BLaER1 treated with 17β-estradiol and CSF1 and Interleukin-3, amounts not matched to agents 10 nM and 100 nM (cell line): ENCODE data around the gene NEBL.

Experiments
- H3K27ac ChIP-seq, 11 experiments: shearing (Covaris generic); formaldehyde crosslinking; 2 replicates each; pipeline ENCODE4 v1.8.1; 2022
- H3K27me3 ChIP-seq, 11 experiments: shearing (Covaris generic); formaldehyde crosslinking; 2 replicates each; pipeline ENCODE4 v1.8.1; 2022
- H3K36me3 ChIP-seq, 11 experiments: shearing (Covaris generic); formaldehyde crosslinking; 2 replicates each; pipeline ENCODE4 v1.8.1; 2022
- H3K4me1 ChIP-seq, 10 experiments: shearing (Covaris generic); formaldehyde crosslinking; 2 replicates each; pipeline ENCODE4 v1.8.1; 2022
- H3K4me2 ChIP-seq, 11 experiments: shearing (Covaris generic); formaldehyde crosslinking; 2 replicates each; pipeline ENCODE4 v1.8.1; 2022
- H3K4me3 ChIP-seq, 10 experiments: shearing (Covaris generic); formaldehyde crosslinking; 2 replicates each; pipeline ENCODE4 v1.8.1; 2022
- H3K9ac ChIP-seq, 11 experiments: shearing (Covaris generic); formaldehyde crosslinking; 2 replicates each; pipeline ENCODE4 v1.8.1; 2022
- H3K9me3 ChIP-seq, 11 experiments: shearing (Covaris generic); formaldehyde crosslinking; replicated peaks in 1 of 11; 2 replicates each; pipeline ENCODE4 v1.8.1; 2022
- H4K20me1 ChIP-seq, 11 experiments: shearing (Covaris generic); formaldehyde crosslinking; 2 replicates each; pipeline ENCODE4 v1.8.1; 2022
- Cebpa-rat ChIP-seq, 11 experiments: shearing (Covaris generic); IDR thresholded peaks; 2 replicates each; pipeline ENCODE4 v1.8.1; 2022

The NEBL gene

DNA sequence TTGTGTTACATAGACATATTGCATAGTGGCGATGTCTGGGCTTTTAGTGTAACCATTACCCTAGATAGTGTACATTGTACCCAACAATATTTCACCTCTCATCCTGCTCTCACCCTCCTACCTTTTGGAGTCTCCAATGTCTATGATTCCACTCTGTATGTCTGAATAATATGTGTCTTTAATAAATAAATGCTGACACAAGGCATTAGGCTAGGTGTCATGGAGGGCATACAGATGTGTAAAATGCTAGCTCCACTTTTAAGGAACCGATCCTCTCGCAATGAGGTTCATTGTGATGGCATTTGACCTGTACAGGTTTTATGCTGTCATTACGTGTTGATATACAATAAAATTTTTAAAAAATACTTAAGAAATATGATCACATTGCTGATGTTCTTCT, 74.3 kb downstream of the NEBL start:
- H3K9me3 ChIP-seq = no peaks in the 10 kb centered on the region
- TF ChIP-seq Cebpa-rat (IDR thresholded peaks at IDR 0.05) = no peak
- no peaks in the 10 kb centered on the region for H3K36me3 ChIP-seq
- no peaks in the 10 kb centered on the region for H3K4me1 ChIP-seq
- H3K4me2 ChIP-seq = no peak overlapping the region
- no peak overlapping the region for H3K4me3 ChIP-seq
- no peak overlapping the region for H3K9ac ChIP-seq
- no peak overlapping the region for H3K27ac ChIP-seq
- H3K27me3 ChIP-seq = no peaks in the 10 kb centered on the region
- no peaks in the 10 kb centered on the region for H4K20me1 ChIP-seq

- Histone ChIP-seq H3K4me2 (no peak overlapping the region), H4K20me1 (no peaks in the 10 kb centered on the region), H3K9me3 (no peaks in the 10 kb centered on the region), H3K4me3 (no peak overlapping the region), H3K27me3 (no peaks in the 10 kb centered on the region), H3K36me3 (no peaks in the 10 kb centered on the region), H3K9ac (no peak overlapping the region), H3K4me1 (no peaks in the 10 kb centered on the region), H3K27ac (no peak overlapping the region)
- TF ChIP-seq Cebpa-rat (IDR thresholded peaks at IDR 0.05) = no peak
Measured at GRCh38 chr10:20817646-20818045, 79.5 kb downstream of the NEBL start.

GRCh38 chr10:20817116-20817515, 80.0 kb downstream of the NEBL start:
- no peaks in the 10 kb centered on the region for H3K4me1 ChIP-seq
- H3K9me3 ChIP-seq = no peaks in the 10 kb centered on the region
- H3K27me3 ChIP-seq = no peaks in the 10 kb centered on the region
- H4K20me1 ChIP-seq = no peaks in the 10 kb centered on the region
- no peak overlapping the region for H3K27ac ChIP-seq
- H3K4me3 ChIP-seq = no peak overlapping the region
- H3K4me2 ChIP-seq = no peak overlapping the region
- H3K9ac ChIP-seq = no peak overlapping the region
- no peak for TF ChIP-seq Cebpa-rat (IDR thresholded peaks at IDR 0.05)
- H3K36me3 ChIP-seq = no peaks in the 10 kb centered on the region

GRCh38 chr10:20814116-20814515, 83.0 kb downstream of the NEBL start:
- Histone ChIP-seq H3K36me3 (no peaks in the 10 kb centered on the region), H3K9me3 (no peaks in the 10 kb centered on the region), H4K20me1 (no peaks in the 10 kb centered on the region), H3K4me2 (no peak overlapping the region), H3K27ac (no peak overlapping the region), H3K4me3 (no peak overlapping the region), H3K4me1 (no peaks in the 10 kb centered on the region), H3K9ac (no peak overlapping the region), H3K27me3 (no peaks in the 10 kb centered on the region)
- no peak for TF ChIP-seq Cebpa-rat (IDR thresholded peaks at IDR 0.05)

GRCh38 chr10:20811131-20811530, 86.0 kb downstream of the NEBL start:
- Histone ChIP-seq H3K36me3 (no peaks in the 10 kb centered on the region), H3K9me3 (no peaks in the 10 kb centered on the region), H3K4me3 (no peak overlapping the region), H3K4me2 (no peak overlapping the region), H4K20me1 (no peaks in the 10 kb centered on the region), H3K27me3 (no peaks in the 10 kb centered on the region), H3K27ac (no peak overlapping the region), H3K4me1 (no peaks in the 10 kb centered on the region), H3K9ac (no peak overlapping the region)
- TF ChIP-seq Cebpa-rat (IDR thresholded peaks at IDR 0.05) = no peak

DNA sequence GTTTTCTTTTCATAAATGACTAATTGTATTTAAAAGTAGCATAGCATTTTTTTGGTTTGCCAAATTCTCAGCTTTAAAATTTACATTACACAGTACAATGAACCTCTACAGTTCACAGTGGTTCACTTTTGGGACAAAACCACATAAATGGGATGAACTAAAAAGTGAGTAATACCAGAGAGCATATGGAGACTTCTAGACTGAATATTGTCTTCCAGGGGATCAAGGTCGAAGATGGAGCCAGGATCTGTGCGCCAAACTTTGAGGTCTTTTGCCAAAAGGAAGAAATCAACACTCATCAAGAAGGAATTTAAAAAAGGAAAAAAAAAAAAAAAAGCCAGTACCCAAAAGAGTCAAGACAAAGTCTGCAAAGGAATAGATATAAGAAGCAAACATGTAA, 87.5 kb downstream of the NEBL start:
- Histone ChIP-seq H3K27me3 (no peaks in the 10 kb centered on the region), H3K36me3 (no peaks in the 10 kb centered on the region), H3K4me3 (no peak overlapping the region), H3K4me2 (no peak overlapping the region), H3K9me3 (no peaks in the 10 kb centered on the region), H3K27ac (no peak overlapping the region), H4K20me1 (no peaks in the 10 kb centered on the region), H3K4me1 (no peaks in the 10 kb centered on the region), H3K9ac (no peak overlapping the region)
- TF ChIP-seq Cebpa-rat (IDR thresholded peaks at IDR 0.05) = no peak

GRCh38 chr10:20806487-20806886, 90.6 kb downstream of the NEBL start:
- no peaks in the 10 kb centered on the region for H3K27me3 ChIP-seq
- H3K4me2 ChIP-seq = no peak overlapping the region
- no peaks in the 10 kb centered on the region for H3K4me1 ChIP-seq
- TF ChIP-seq Cebpa-rat (IDR thresholded peaks at IDR 0.05) = no peak
- H3K9me3 ChIP-seq = no peaks in the 10 kb centered on the region
- H3K9ac ChIP-seq = no peak overlapping the region
- no peak overlapping the region for H3K27ac ChIP-seq
- no peak overlapping the region for H3K4me3 ChIP-seq
- H3K36me3 ChIP-seq = no peaks in the 10 kb centered on the region
- no peaks in the 10 kb centered on the region for H4K20me1 ChIP-seq

DNA sequence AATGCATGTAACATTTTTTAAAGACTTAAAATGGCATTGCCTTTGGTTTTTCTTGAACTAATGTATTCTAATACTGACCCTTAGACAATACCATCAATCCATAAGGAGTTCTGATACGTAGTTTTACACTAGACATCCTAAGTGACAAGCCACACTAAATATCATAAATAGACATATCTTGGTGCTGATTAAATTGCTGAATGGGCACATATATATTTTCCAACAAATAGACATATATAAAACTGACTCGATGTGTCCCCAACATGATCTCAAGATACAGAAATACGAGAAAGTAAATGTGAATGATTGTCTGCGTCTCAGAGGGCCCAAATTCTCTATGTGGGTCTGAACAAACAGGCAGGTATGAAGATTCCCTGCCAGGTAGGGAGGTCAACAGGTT, 99.8 kb downstream of the NEBL start:
- no peaks in the 10 kb centered on the region for H3K27me3 ChIP-seq
- no peaks in the 10 kb centered on the region for H3K36me3 ChIP-seq
- H3K4me1 ChIP-seq = no peaks in the 10 kb centered on the region
- H3K9me3 ChIP-seq = no peaks in the 10 kb centered on the region
- no peak overlapping the region for H3K27ac ChIP-seq
- H3K4me2 ChIP-seq = no peak overlapping the region
- TF ChIP-seq Cebpa-rat (IDR thresholded peaks at IDR 0.05) = no peak
- no peak overlapping the region for H3K4me3 ChIP-seq
- no peaks in the 10 kb centered on the region for H4K20me1 ChIP-seq
- no peak overlapping the region for H3K9ac ChIP-seq

DNA sequence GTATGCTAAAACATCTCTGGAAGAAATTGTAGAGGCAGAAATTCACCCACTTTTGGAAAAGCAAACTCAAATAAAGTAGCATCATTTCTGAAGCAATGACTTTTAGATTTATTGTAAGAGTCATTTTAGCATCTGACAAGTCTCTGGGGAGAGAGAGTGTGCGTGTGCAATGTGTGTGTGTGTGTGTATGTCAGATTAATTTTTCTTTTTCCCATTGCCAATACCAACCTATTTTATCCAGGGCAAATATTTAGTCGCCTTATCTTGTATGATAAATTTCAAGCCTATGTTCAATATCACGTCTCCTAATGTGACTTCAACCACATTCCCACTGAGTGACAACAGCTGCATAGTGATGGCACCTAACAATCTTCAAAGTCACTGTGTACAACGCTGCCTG, 101.7 kb downstream of the NEBL start:
- H3K9ac ChIP-seq = no peak overlapping the region
- H3K27me3 ChIP-seq = no peaks in the 10 kb centered on the region
- no peak overlapping the region for H3K27ac ChIP-seq
- no peak for TF ChIP-seq Cebpa-rat (IDR thresholded peaks at IDR 0.05)
- H3K4me2 ChIP-seq = no peak overlapping the region
- no peaks in the 10 kb centered on the region for H4K20me1 ChIP-seq
- H3K36me3 ChIP-seq = no peaks in the 10 kb centered on the region
- H3K9me3 ChIP-seq = no peaks in the 10 kb centered on the region
- H3K4me1 ChIP-seq = 0 out of 20 replicates have a peak, but pooled peaks cover 0 to 5% (median 0%) of the 10 kb centered on the region in 10 experiments
- no peak overlapping the region for H3K4me3 ChIP-seq

GRCh38 chr10:20785174-20785573, 111.9 kb downstream of the NEBL start:
- H3K9ac ChIP-seq = no peak overlapping the region
- no peak for TF ChIP-seq Cebpa-rat (IDR thresholded peaks at IDR 0.05)
- no peaks in the 10 kb centered on the region for H4K20me1 ChIP-seq
- H3K27ac ChIP-seq = no peak overlapping the region
- H3K9me3 ChIP-seq = no peaks in the 10 kb centered on the region
- no peak overlapping the region for H3K4me3 ChIP-seq
- no peaks in the 10 kb centered on the region for H3K4me1 ChIP-seq
- H3K36me3 ChIP-seq = no peaks in the 10 kb centered on the region
- H3K4me2 ChIP-seq = no peak overlapping the region
- H3K27me3 ChIP-seq = no peaks in the 10 kb centered on the region
